ENCODE data around the gene ZNF546.

DNA sequence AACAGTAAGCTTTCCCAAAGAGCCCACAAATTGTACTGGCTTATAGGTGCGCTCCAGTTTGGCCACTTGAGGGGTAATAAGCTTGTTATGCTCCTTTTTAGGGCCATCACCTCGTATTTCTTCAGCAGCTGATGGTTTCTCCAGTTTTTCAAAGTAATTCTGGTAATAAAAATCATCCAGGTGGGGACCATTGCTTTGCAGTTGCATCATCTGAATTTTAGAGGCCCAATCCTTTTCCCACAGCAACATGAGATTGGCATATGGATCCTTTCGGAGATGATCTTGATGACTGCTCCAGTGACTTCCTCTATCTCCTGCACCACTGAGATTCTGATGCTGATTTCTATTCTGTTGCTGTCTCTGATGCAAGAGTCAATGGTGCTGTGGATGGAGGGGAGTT is 27.1 kb downstream of the ZNF546 start:
- no peak for TF ChIP-seq EP300 (IDR thresholded peaks at IDR 0.05)
- TF ChIP-seq, protein P1, sequence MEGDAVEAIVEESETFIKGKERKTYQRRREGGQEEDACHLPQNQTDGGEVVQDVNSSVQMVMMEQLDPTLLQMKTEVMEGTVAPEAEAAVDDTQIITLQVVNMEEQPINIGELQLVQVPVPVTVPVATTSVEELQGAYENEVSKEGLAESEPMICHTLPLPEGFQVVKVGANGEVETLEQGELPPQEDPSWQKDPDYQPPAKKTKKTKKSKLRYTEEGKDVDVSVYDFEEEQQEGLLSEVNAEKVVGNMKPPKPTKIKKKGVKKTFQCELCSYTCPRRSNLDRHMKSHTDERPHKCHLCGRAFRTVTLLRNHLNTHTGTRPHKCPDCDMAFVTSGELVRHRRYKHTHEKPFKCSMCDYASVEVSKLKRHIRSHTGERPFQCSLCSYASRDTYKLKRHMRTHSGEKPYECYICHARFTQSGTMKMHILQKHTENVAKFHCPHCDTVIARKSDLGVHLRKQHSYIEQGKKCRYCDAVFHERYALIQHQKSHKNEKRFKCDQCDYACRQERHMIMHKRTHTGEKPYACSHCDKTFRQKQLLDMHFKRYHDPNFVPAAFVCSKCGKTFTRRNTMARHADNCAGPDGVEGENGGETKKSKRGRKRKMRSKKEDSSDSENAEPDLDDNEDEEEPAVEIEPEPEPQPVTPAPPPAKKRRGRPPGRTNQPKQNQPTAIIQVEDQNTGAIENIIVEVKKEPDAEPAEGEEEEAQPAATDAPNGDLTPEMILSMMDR (IDR thresholded peaks at IDR 0.05): no peak

All from sigmoid colon (tissue), 4 donors.